Measurements from ENCODE around the gene SELL.
"Not testable (repeated sequence)": the region's sequence is repeated elsewhere in the genome, so short reads cannot be mapped to it uniquely, and the experiment has no call there.

Gene SELL

GRCh38 chr1:169662680-169663079, 48.7 kb downstream of the SELL start:
- DNase-seq: not testable (repeated sequence)

GRCh38 chr1:169661066-169661465, 50.4 kb downstream of the SELL start:
- DNase-seq: not testable (repeated sequence)

GRCh38 chr1:169658777-169659176, 52.6 kb downstream of the SELL start:
- not testable (repeated sequence) for DNase-seq

DNA sequence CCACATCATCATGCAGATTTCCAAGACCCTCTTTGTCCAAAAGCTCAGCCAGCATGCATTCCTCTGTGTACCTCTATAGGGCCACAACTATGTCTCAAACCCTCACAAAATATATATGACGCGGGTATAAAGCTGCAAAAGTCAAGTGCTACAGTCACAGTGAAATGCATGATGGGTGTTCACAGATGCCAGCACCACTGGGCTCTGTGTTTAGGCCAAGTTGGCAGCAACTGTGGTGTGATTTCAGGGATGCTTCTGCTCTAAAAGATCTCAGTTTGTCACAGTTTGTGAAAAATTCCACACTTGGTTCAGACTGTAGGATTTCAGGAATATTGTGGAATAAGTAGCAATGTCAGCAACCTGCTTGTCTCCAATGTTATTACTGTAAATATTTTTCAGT, 57.5 kb downstream of the SELL start:
- no peak for DNase-seq

DNA sequence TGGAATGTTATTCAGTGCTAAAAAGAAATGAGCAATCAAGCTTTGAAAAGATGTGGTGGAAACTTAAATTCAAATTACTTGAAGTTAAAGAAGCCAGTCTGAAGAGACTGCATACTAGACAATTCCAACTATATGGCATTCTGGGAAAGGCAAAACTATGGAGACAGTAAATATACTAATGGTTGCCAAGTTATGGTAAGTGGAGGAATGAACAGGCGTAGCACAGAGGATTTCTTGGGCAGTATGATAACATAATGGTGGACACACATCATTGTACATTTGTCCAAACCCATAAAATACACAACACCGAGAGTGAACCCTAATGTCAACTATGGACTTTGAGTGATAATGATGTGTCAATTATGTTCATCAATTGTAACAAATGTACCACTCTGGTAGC, 60.4 kb downstream of the SELL start:
- no peak for DNase-seq

DNA sequence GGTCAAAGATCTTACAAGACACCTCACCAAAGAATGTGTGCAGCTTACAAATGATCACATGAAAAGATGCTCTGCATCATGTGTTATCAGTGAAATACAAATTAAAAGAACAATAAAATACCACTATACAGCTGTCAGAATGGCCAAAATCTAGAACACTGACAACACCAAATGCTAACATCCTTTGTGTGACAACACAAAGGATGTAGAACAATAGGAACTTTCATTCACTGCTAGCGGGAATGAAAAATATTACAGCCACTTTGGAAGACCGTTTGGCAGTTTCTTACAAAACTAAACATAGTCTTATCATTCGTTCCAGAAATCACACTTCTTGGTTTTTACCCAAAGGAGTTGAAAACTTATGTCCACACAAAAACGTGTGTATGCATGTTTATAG, 60.9 kb downstream of the SELL start:
- DNase-seq: no peak

- no peak for DNase-seq
Measured at GRCh38 chr1:169648709-169649108, 62.7 kb downstream of the SELL start.

- DNase-seq: no peak
Measured at GRCh38 chr1:169648187-169648586, 63.2 kb downstream of the SELL start.

- DNase-seq: no peak
Measured at GRCh38 chr1:169647512-169647911, 63.9 kb downstream of the SELL start.

DNA sequence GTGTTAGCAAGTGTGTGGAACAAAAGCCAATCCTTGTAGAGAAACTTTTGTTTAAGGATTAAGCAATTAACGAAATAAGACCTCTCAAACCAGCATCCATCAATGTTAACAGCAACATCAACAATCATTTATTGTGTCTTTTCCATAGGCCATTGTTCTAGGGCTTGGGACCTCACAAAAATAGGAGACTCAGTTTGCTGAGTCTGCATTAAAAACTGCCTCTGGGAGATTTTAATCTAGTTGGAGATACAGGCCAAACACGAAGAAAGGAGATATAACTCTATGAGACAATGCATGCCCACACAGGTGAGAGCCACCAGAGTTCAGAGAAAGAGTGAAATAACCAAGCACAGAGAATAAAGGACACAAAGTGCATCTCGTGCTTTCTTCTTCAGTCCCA, 67.1 kb downstream of the SELL start:
- no peak for DNase-seq

All from effector CD4-positive, alpha-beta T cell (primary cell).